ENCODE results near the gene GPR135. TPM values are rescaled to one million over a fixed set of nuclear protein-coding genes. Genes with fewer than 3 reads are reported as not detected.
"Not testable (repeated sequence)": the region's sequence is repeated elsewhere in the genome, so short reads cannot be mapped to it uniquely, and the experiment has no call there.

GPR135 gene
- total RNA-seq, 1 donor from 2014 or later = 4.8 TPM

DNA sequence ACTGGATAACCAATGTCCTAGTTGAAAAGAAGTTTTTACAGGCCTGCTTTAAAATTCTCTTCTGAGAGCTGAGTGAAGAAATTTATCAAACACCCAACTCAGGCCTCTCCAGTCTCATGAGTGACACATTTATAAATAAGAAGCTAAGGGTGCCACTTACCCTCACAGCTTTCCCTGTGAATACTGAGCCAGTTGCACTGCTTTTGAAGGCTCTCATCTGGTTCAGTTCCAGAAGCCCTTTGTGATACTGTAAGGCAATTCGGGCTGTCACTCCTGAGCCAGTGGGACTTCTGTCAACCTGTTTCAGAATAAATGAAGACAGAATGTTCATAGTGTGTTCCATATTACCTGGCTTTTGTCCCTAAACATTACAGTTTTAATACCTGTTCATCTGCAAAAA is 10.5 kb upstream of the GPR135 start:
- DNase-seq (ENCODE audit: extremely low read depth, low read depth, low spot score) = no peak

GRCh38 chr14:59474172-59474571 is 9.0 kb upstream of the GPR135 start:
- no peak for DNase-seq (ENCODE audit: extremely low read depth, low read depth, low spot score)

DNA sequence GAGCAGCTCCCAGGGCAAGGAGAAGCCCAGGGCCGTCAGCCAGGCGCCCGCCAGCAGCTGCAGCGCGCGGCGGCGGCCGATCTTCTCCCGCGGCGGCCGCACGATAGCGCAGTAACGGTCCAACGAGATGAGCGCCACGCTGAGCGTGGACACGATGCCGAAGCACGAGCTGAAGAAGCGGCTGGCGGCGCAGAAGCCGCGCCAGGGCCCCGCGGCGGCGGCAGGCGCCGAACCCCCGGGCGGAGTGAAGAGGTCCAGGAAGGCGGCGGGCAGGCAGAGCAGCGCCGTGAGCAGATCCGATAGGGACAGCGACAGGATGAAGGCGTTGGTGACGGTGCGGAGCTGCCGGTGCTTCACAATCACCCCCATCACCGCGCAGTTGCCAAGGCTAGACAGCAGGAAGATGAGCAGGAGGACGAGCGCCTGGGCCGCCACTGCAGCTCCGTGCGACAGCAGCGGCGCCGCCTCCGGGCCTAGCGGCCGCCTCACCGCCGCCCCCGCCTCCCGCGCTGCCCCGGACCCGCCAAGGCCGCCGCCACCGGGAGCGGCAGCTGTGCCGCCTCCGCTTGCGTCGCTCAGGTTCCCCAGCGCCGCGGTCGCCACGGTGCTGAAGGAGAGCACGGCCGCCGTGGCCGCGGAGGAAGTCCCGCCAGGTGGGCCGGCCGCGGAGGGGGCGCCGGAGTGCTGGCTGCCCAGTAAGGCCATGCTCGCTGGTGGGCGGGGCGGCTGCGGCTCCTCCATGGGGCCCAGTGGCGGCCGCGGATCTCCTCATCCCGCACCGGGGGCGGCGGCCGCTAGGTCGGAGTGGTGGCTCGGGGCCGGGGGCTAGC is 479 bp downstream of the GPR135 start:
- DNase-seq (ENCODE audit: extremely low read depth, low read depth, low spot score) = no peak

GRCh38 chr14:59463787-59464485 is 1.2 kb downstream of the GPR135 start:
- no peak for DNase-seq (ENCODE audit: extremely low read depth, low read depth, low spot score)

DNA sequence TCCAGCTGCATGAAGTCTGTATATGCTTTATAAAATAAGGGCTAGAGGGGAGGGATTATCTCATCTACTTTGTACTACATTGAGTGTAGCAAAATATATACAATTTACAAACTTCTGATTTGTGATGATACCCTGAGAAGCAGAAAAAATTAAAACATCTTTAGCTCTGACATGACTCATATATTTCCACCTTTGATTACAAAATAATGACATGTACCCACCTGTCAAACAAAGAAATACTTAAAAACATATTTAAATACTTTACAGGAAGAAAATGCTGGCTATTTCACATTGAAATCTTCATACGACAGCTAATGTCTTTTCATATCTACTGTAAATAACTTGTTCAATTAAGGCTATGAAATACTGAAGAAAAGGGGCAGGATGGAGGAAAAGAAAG is 3.3 kb downstream of the GPR135 start:
- no peak for DNase-seq (ENCODE audit: extremely low read depth, low read depth, low spot score)

DNA sequence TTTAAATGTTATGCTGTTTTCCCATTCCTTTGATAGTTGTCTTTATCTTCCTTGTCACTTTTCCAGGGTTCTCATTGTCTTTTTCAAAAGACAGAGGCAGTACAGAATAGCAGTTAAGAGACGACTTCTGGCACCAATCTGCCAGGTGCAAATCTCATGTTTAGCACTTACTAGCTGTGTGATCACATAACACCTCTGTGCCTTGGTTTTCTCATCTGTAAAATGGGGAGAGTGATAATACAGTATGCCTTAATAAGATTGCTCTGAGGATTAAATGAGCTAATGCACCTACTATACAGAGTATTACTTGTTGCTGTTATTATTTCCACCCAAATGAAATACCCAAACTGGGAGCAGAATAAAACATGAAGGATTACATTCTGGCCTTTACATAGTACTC is 4.8 kb downstream of the GPR135 start:
- no peak for DNase-seq (ENCODE audit: extremely low read depth, low read depth, low spot score)

DNA sequence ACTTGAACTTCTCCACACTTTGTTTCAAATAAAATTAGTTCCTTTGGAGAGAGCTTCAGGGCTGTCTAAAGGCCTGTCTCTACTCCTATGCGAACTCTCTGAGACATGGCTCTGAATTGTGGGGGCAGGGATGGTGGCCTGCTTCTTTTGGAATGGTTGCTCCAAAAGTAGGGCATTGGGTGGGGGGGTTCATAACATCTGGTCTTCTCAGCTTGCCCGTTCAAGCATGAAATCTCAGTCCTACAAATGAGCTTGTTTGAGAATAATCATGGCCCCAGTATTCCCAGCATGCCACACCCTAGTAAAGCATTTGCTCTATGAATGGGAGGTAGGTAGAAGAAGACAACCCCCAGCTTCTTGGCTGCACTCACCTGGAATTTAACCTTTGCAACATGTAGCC is 6.7 kb downstream of the GPR135 start:
- DNase-seq (ENCODE audit: extremely low read depth, low read depth, low spot score) = no peak

- DNase-seq (ENCODE audit: extremely low read depth, low read depth, low spot score) = no peak
These were observed 9.8 kb downstream of the GPR135 start for GRCh38 chr14:59455411-59455810.

GRCh38 chr14:59454139-59454538 is 11.0 kb downstream of the GPR135 start:
- no peak for DNase-seq (ENCODE audit: extremely low read depth, low read depth, low spot score)

DNA sequence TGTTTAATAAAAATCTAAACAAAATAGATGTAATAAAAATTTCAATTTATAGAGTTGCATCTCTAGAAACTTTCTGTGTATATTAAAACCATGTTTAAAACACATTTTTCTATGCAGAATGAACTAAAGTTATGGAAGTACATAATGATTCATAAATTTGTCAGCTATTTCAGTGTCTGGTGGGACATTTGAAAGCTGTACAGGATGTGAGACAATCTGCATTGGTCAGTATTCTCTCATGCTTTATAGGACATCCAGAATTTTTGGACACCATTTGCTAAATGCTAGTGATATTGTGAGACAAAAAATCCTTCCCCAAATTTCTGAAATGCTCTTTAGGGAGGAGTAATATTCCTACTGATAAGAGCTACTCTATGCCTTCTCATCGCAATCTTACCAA is 13.3 kb downstream of the GPR135 start:
- DNase-seq (ENCODE audit: extremely low read depth, low read depth, low spot score) = no peak

DNA sequence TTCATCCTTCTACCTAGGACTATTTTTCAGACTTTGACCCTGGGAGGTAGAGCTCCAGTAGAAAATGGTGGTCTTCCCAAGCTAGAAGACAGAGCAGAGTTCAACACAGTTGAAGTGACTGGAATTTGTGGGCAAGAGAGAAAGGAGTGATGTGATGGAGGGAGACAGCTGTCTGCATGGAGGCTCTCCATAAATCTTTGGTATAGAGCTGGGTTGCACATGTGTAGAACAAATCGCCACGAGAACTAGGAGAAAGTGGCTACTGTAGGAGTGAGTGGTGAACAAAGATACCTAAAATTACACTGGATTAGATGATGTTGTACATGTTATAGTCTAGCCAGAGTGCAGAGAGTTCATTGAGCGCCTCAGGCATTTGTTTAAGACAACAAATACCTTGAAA is 14.5 kb downstream of the GPR135 start:
- DNase-seq (ENCODE audit: extremely low read depth, low read depth, low spot score) = no peak

DNA sequence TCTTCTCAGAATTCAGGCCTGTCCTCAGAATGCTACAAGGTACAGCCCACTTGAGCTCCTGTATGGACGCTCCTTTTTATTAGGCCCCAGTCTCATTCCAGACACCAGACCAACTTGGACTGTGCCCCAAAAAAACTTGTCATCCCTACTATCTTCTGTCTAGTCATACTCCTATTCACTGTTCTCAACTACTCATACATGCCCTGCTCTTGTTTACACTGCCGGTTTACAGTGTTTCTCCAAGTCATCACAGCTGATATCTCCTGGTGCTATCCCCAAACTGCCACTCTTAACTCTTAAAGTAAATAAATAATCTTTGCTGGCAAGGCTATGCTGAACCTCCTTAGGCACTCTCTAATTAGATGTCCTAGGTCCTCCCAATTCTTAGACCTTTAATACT is 16.5 kb downstream of the GPR135 start:
- DNase-seq (ENCODE audit: extremely low read depth, low read depth, low spot score) = not testable (repeated sequence)

- DNase-seq (ENCODE audit: extremely low read depth, low read depth, low spot score) = no peak
These were observed 25.8 kb downstream of the GPR135 start for GRCh38 chr14:59439256-59439965.

- no peak for DNase-seq (ENCODE audit: extremely low read depth, low read depth, low spot score)
These were observed 27.0 kb downstream of the GPR135 start for GRCh38 chr14:59438195-59438647.

GRCh38 chr14:59435987-59436386 is 29.2 kb downstream of the GPR135 start:
- DNase-seq (ENCODE audit: extremely low read depth, low read depth, low spot score) = no peak

- DNase-seq (ENCODE audit: extremely low read depth, low read depth, low spot score) = no peak
These were observed 30.1 kb downstream of the GPR135 start for GRCh38 chr14:59435101-59435500.

DNA sequence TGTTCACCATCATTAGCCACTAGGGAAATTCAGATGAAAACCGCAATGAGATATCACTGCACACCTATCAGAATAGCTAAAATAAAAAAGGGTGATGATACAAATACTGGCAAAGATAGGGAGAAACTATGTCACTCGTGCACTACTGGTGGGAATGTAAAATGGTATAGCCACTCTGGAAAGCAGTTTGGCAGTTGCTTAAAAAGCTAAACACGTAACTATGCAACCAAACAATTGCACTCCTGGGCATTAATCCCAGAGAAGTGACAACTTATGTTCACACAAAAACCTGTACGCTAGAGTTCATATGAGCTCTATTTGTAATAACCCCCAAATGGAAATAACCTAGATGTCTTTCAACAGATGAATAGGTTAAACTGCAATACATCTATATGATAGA is 35.4 kb downstream of the GPR135 start:
- no peak for DNase-seq (ENCODE audit: extremely low read depth, low read depth, low spot score)

GRCh38 chr14:59428581-59429012 is 36.6 kb downstream of the GPR135 start:
- DNase-seq (ENCODE audit: extremely low read depth, low read depth, low spot score) = no peak

GRCh38 chr14:59427653-59428580 is 37.3 kb downstream of the GPR135 start:
- DNase-seq (ENCODE audit: extremely low read depth, low read depth, low spot score) = no peak

DNA sequence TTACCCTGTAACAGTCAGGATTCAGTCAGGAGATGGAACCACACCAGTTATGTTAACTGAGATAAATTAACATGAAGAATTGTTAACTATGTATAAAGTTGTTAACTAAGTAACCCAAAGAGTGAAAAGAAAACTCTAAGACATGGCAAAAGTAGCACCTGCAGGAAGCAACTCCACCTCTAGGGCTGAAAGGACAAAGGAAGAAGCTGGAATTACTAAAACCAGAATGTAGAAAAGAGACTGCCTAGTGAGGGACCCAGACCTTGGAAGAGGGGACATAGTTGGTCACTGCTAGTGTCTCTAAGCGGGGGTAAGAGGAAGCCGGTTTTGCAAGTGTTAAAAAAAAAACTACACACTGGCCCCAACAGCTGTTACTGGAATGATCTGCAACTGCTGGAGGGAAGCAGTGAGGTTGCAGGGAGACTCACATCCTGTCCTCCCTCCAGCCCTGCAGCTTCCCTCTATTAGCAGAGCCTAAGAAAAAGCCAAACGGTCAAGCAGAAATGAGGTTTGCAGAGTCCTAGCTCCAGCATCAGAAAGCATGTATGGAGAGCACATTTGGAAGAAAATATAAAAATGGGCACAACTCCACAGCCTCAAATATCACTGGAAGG is 39.8 kb downstream of the GPR135 start:
- no peak for DNase-seq (ENCODE audit: extremely low read depth, low read depth, low spot score)

Data from glomerular endothelial cell (primary cell).